ENCODE data around the gene NPRL2.
A peak's percentile ranks its signal among the peaks of the same experiment; 100 is the strongest.

Gene NPRL2

GRCh38 chr3:50350213-50350526, 405 bp downstream of the NPRL2 start:
- no peak for DNase-seq (ENCODE audit: low read depth)
- no peak for TF ChIP-seq CTCF (conservative IDR thresholded peaks at IDR 0.05; ENCODE audit: low read depth, low read length)
- H3K4me3 ChIP-seq (ENCODE audit: low read depth, low read length) = peak overlapping the region; percentile 99

GRCh38 chr3:50347187-50347813, 3.3 kb downstream of the NPRL2 start:
- peak; percentile 72 for TF ChIP-seq CTCF (conservative IDR thresholded peaks at IDR 0.05; ENCODE audit: low read depth, low read length)
- H3K4me3 ChIP-seq (ENCODE audit: low read depth, low read length) = no peak overlapping the region
- peak; percentile 81 for DNase-seq (ENCODE audit: low read depth)

- no peak for TF ChIP-seq CTCF (conservative IDR thresholded peaks at IDR 0.05; ENCODE audit: low read depth, low read length)
- H3K4me3 ChIP-seq (ENCODE audit: low read depth, low read length) = peak within 1 kb of the TSS; percentile 55
- peak; percentile 42 for DNase-seq (ENCODE audit: low read depth)
These were observed 4.9 kb downstream of the NPRL2 start, which contains the start of gene ZMYND10 for GRCh38 chr3:50345586-50346234. Gene ZMYND10 (minus strand): TSS chr3:50345732. CDS start chr3:50345579, 153 bp downstream.

GRCh38 chr3:50345008-50345407, 5.6 kb downstream of the NPRL2 start:
- no peak overlapping the region for H3K4me3 ChIP-seq (ENCODE audit: low read depth, low read length)
- DNase-seq (ENCODE audit: low read depth) = no peak
- no peak for TF ChIP-seq CTCF (conservative IDR thresholded peaks at IDR 0.05; ENCODE audit: low read depth, low read length)

GRCh38 chr3:50342813-50343633, 7.6 kb downstream of the NPRL2 start:
- DNase-seq (ENCODE audit: low read depth) = no peak
- H3K4me3 ChIP-seq (ENCODE audit: low read depth, low read length) = no peak overlapping the region
- TF ChIP-seq CTCF (conservative IDR thresholded peaks at IDR 0.05; ENCODE audit: low read depth, low read length) = peak; percentile 25

- DNase-seq (ENCODE audit: low read depth) = no peak
- H3K4me3 ChIP-seq (ENCODE audit: low read depth, low read length) = no peak overlapping the region
- TF ChIP-seq CTCF (conservative IDR thresholded peaks at IDR 0.05; ENCODE audit: low read depth, low read length) = no peak
These were observed 8.5 kb downstream of the NPRL2 start for GRCh38 chr3:50341996-50342650.

Measured in choroid plexus epithelial cell (primary cell).